SU-DHL-6 (cell line): Measurements from ENCODE around the gene SLC22A14.

Experiments
- EZH2phosphoT487 ChIP-seq: fragments of 200-600 bp; sonication (generic), shearing (Covaris generic); conservative IDR thresholded peaks from 2 replicates; pipeline ENCODE4 v1.6.1; 2018; ENCODE audit warnings: mild to moderate bottlenecking, antibody characterized with exemption, low read length, moderate library complexity, mixed read lengths
- TF ChIP-seq, protein P1 (sequence below): fragments of 200-600 bp; sonication (generic); IDR thresholded peaks from one replicate; pipeline ENCODE4 v1.5.1; 2017; ENCODE audit warnings: antibody characterized with exemption, mild to moderate bottlenecking, low read length, moderate library complexity; ENCODE audit not compliant: insufficient read depth, poor library complexity, severe bottlenecking

DNA sequence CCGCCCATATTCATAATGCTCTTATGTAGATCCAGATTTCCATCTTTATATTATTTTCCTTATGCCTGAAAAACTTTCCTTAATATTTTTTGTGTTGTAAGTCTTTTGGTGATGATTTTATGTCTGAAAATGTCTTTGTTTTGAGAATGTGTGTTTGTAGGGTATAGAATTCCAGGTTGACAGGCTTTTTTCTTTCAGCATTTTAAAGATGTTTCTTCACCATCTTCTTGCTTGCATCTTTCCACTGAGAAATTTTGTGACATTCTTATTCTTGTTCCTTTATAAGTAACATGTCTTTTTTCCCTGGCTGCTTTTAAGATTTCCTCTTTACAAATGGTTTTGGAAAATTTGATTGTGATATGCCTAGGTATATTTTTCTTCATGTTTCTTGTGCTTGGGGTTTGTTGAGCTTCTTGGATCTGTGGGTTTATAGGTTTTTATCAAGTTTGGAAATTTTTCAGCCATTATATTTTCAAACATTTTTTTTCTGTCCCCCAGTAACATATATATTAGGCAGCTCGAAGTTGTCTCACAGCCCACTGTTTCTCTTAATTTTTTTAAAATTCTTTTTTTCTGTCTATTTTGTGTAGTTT, 43.6 kb upstream of the SLC22A14 start:
- TF ChIP-seq, protein P1, sequence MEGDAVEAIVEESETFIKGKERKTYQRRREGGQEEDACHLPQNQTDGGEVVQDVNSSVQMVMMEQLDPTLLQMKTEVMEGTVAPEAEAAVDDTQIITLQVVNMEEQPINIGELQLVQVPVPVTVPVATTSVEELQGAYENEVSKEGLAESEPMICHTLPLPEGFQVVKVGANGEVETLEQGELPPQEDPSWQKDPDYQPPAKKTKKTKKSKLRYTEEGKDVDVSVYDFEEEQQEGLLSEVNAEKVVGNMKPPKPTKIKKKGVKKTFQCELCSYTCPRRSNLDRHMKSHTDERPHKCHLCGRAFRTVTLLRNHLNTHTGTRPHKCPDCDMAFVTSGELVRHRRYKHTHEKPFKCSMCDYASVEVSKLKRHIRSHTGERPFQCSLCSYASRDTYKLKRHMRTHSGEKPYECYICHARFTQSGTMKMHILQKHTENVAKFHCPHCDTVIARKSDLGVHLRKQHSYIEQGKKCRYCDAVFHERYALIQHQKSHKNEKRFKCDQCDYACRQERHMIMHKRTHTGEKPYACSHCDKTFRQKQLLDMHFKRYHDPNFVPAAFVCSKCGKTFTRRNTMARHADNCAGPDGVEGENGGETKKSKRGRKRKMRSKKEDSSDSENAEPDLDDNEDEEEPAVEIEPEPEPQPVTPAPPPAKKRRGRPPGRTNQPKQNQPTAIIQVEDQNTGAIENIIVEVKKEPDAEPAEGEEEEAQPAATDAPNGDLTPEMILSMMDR, result no peak
- no peak for TF ChIP-seq EZH2phosphoT487
